Pancreas (tissue), 10 donors: ENCODE results near the gene TBX1. TPM values are rescaled to one million over a fixed set of nuclear protein-coding genes. Genes with fewer than 3 reads are reported as not detected.

Experiments
- ATAC-seq, 4 donors: fragments of 200-7000 bp; cut with Tn5 transposase; one replicate each; pipeline versions ENCODE4 v1.8.0 to v1.9.1; 2020; ENCODE audit warnings: mild to moderate bottlenecking in 4 of 4, moderate library complexity in 4 of 4
- DNase-seq, 6 donors: peaks; one replicate each; pipeline ENCODE4 v3.0.0-alpha.2; 2020
- FAIRE-seq: peaks from 2 replicates; lab custom pipeline; 2012; peaks lifted over from hg19 to GRCh38; lab: Jason Lieb, UNC
- H3K27ac ChIP-seq, 4 donors: fragments of 200-600 bp; sonication (generic); 1 replicate in 3 of 4; 2 replicates in 1 of 4; pipeline versions ENCODE4 v1.5.0 to v1.8.0; 2020
- H3K27me3 ChIP-seq, 4 donors: fragments of 200-600 bp; one replicate each; pipeline ENCODE4 v1.8.0; 2021
- H3K36me3 ChIP-seq, 3 donors: fragments of 200-600 bp; sonication (generic) in 1 of 3; one replicate each; pipeline versions ENCODE4 v1.5.0 to v1.8.0; 2020 to 2021
- H3K4me1 ChIP-seq, 3 donors: fragments of 200-600 bp; one replicate each; pipeline ENCODE4 v1.8.0; 2021
- H3K4me3 ChIP-seq, 4 donors: fragments of 200-600 bp; sonication (generic) in 2 of 4; one replicate each; pipeline versions ENCODE4 v1.5.0 to v1.8.0; 2020 to 2021
- H3K9me3 ChIP-seq, 4 donors: fragments of 200-600 bp; one replicate each; pipeline ENCODE4 v1.8.0; 2021
- CTCF ChIP-seq, 4 donors: fragments of 200-600 bp; sonication (generic) in 3 of 4; IDR thresholded peaks; one replicate each; pipeline versions ENCODE4 v1.5.0 to v1.8.0; 2021; ENCODE audit warnings: antibody characterized with exemption in 4 of 4
- WGBS, 2 donors: extraction: QIAGEN DNeasy Blood & Tissue Kit; methylation state at CpG; one replicate each; pipeline ENCODE4 v1.1.7; 2013; 5-methylcytosine and 5-hydroxymethylcytosine counted together
- intact Hi-C, 3 donors: fragments of 100-400 bp; cut with DNase I; formaldehyde crosslinking; loops; one replicate each; pipeline versions ENCODE4 v1.11.1 to v1.14.2; 2022
- polyA plus RNA-seq, 2 donors: library from polyadenylated mRNA; stranded (reverse); fragments of 200-250 nt; gene quantifications; one replicate each; pipeline ENCODE4 v1.2.3, GENCODE V29; 2013
- total RNA-seq, 6 donors: library from RNA; stranded (reverse); fragmentation: NEBNext Ultra II Directional in 4 of 6; extraction: Animal tissue kit (Norgen Biotek cat#: 25700) in 4 of 6; gene quantifications; one replicate each; pipeline versions ENCODE4 v1.2.1 to v1.2.4, GENCODE V29; 2021 to 2023
- donor health status: healthy with polysubstance abuse.
- donor health status: DM: no; HTN: no; CAD: no; lungs with moderate emphysema.
- donor health status: DM: no; HTN: no; CAD: no.
- donor health status: control.
- donor health status: control.
- donor health status: Bipolar disorder and iron deficiency.
- donor health status: DM: yes; HTN: yes; CAD: no.
- donor health status: DM: no; HTN: no; CAD: no.
- donor health status: DM: no; HTN: no; CAD: no.
- donor health status: DM: yes; HTN: yes; CAD: no.

The TBX1 gene
- total and polyA plus RNA-seq, 8 donors: 0.19 to 1.3 (median 0.31) TPM; not detected in 1

- FAIRE-seq (no peak), DNase-seq (no peak), ATAC-seq (no peak)
- TF ChIP-seq CTCF (IDR thresholded peaks at IDR 0.05): no peak
- no peak overlapping the region for H3K27ac ChIP-seq
- H3K4me3 ChIP-seq: no peak overlapping the region
- H3K4me1 ChIP-seq: peaks cover 0 to 4% (median 0%) of the 10 kb centered on the region in 3 donors
- no peaks in the 10 kb centered on the region for H3K27me3 ChIP-seq
- H3K9me3 ChIP-seq: no peaks in the 10 kb centered on the region
- no peaks in the 10 kb centered on the region for H3K36me3 ChIP-seq
- 86 to 87% methylated on average over 7 of the region's 7 CpGs for WGBS, 2 donors
- intact Hi-C loops: loop anchor here in 1 of 3 donors (5.0 kb wide), 1 partner anchor 173 kb away; no protein-coding TSS in a partner anchor
Observed at GRCh38 chr22:19734163-19734562, 26.4 kb upstream of the TBX1 start.

- no peaks in the 10 kb centered on the region for H3K27me3 ChIP-seq
Observed at GRCh38 chr22:19734837-19735382, 25.7 kb upstream of the TBX1 start.

GRCh38 chr22:19735665-19736510 lies 24.7 kb upstream of the TBX1 start:
- no peak for DNase-seq
- no peak for ATAC-seq
- Histone ChIP-seq H3K27ac (no peak overlapping the region), H3K27me3 (no peaks in the 10 kb centered on the region), H3K4me3 (no peak overlapping the region), H3K36me3 (no peaks in the 10 kb centered on the region), H3K4me1 (no peaks in the 10 kb centered on the region), H3K9me3 (no peaks in the 10 kb centered on the region)
- no peak for TF ChIP-seq CTCF (IDR thresholded peaks at IDR 0.05)
- WGBS, 2 donors: 76 to 78% methylated on average over 21 of the region's 21 CpGs
- intact Hi-C loops: no loop called here
- no peak for FAIRE-seq

More at GRCh38 chr22:19734837-19735382, 25.7 kb upstream of the TBX1 start:
- ATAC-seq (no peak), FAIRE-seq (no peak), DNase-seq (no peak)
- Histone ChIP-seq H3K9me3 (no peaks in the 10 kb centered on the region), H3K4me3 (no peak overlapping the region), H3K36me3 (no peaks in the 10 kb centered on the region), H3K27ac (no peak overlapping the region), H3K4me1 (peaks cover 0 to 4% (median 0%) of the 10 kb centered on the region in 3 donors)
- WGBS, 2 donors: 70 to 89% methylated on average over 5 of the region's 5 CpGs
- TF ChIP-seq CTCF (IDR thresholded peaks at IDR 0.05): no peak
- intact Hi-C loops: loop anchor here in 1 of 3 donors (5.0 kb wide), 1 partner anchor 172 kb away; no protein-coding TSS in a partner anchor

- no peak for DNase-seq
Observed at GRCh38 chr22:19737846-19738663, 22.5 kb upstream of the TBX1 start.

More at GRCh38 chr22:19737846-19738663, 22.5 kb upstream of the TBX1 start:
- WGBS, 2 donors: 69 to 75% methylated on average over 16 to 17 of the region's 17 CpGs
- no peak overlapping the region for H3K27ac ChIP-seq
- no peaks in the 10 kb centered on the region for H3K4me1 ChIP-seq
- ATAC-seq (no peak), FAIRE-seq (no peak)
- H3K27me3 ChIP-seq: no peaks in the 10 kb centered on the region
- H3K4me3 ChIP-seq: no peak overlapping the region
- no peaks in the 10 kb centered on the region for H3K36me3 ChIP-seq
- intact Hi-C loops: no loop called here
- no peak for TF ChIP-seq CTCF (IDR thresholded peaks at IDR 0.05)
- H3K9me3 ChIP-seq: no peaks in the 10 kb centered on the region
